Breast epithelium (tissue), 4 donors: Measurements from ENCODE around the gene RNF4. TPM values are rescaled to one million over a fixed set of nuclear protein-coding genes. Genes with fewer than 3 reads are reported as not detected.
"Not testable (repeated sequence)": the region's sequence is repeated elsewhere in the genome, so short reads cannot be mapped to it uniquely, and the experiment has no call there.

Experiments
- DNase-seq, 2 donors: peaks; one replicate each; pipeline ENCODE4 v3.0.0-alpha.2; 2019; ENCODE audit warnings: low spot score in 2 of 2
- H3K27ac ChIP-seq, 2 donors: fragments of 200-600 bp; sonication (generic) in 1 of 2; one replicate each; pipeline ENCODE4 v1.5.1; 2016 to 2019; ENCODE audit warnings: mild to moderate bottlenecking in 1 of 2
- H3K27me3 ChIP-seq, 2 donors: fragments of 200-600 bp; sonication (generic) in 1 of 2; one replicate each; pipeline versions ENCODE4 v1.5.1 to v1.6.0; 2017 to 2019; ENCODE audit warnings: control low read depth in 1 of 2, mild to moderate bottlenecking in 1 of 2
- H3K36me3 ChIP-seq: fragments of 200-600 bp; one replicate; pipeline ENCODE4 v1.5.1; 2019
- H3K4me1 ChIP-seq, 2 donors: fragments of 200-600 bp; sonication (generic); one replicate each; pipeline ENCODE4 v1.5.1; 2016 to 2019; ENCODE audit warnings: control low read depth in 1 of 2
- H3K4me3 ChIP-seq, 3 donors: fragments of 200-600 bp; sonication (generic); 1 replicate in 2 of 3; 2 replicates in 1 of 3; pipeline ENCODE4 v1.5.1; 2016 to 2019; ENCODE audit warnings: mild to moderate bottlenecking in 3 of 3, moderate library complexity in 2 of 3
- H3K9me3 ChIP-seq, 2 donors: fragments of 200-600 bp; sonication (generic) in 1 of 2; one replicate each; pipeline ENCODE4 v1.5.1; 2016 to 2019; ENCODE audit warnings: control low read depth in 1 of 2
- CTCF ChIP-seq, 3 donors: fragments of 450-650 bp; IDR thresholded peaks; one replicate each; pipeline ENCODE4 v1.5.1; 2016 to 2017; ENCODE audit warnings: antibody characterized with exemption in 3 of 3, mild to moderate bottlenecking in 3 of 3, moderate library complexity in 3 of 3
- POLR2A ChIP-seq: fragments of 450-650 bp; IDR thresholded peaks from one replicate; pipeline ENCODE4 v1.6.1; 2016; ENCODE audit warnings: antibody characterized with exemption, mild to moderate bottlenecking, moderate library complexity
- POLR2AphosphoS5 ChIP-seq, 3 donors: sonication (generic); formaldehyde crosslinking; IDR thresholded peaks; one replicate each; pipeline ENCODE4 v1.6.1; 2017; ENCODE audit warnings: antibody characterized with exemption in 3 of 3
- intact Hi-C: fragments of 100-400 bp; cut with DNase I; formaldehyde crosslinking; loops from one replicate; pipeline ENCODE4 v1.15.1; 2023; ENCODE audit warnings: low total_unique reads
- total RNA-seq, 3 donors: library from RNA; depleted of rRNA; stranded (reverse); fragments of >200 nt; gene quantifications; one replicate each; pipeline ENCODE4 v1.1.0, GENCODE V29; 2016

Gene RNF4
- total RNA-seq, 3 donors from 2014 or later, result 35.7 to 52.7 (median 40.8) TPM

GRCh38 chr4:2428496-2429213 is 40.3 kb upstream of the RNF4 start:
- intact Hi-C loops, result no loop called here
- no peak for TF ChIP-seq POLR2A
- TF ChIP-seq CTCF (IDR thresholded peaks at IDR 0.05), result no peak
- TF ChIP-seq POLR2AphosphoS5 (IDR thresholded peaks at IDR 0.05), result no peak
- no peaks in the 10 kb centered on the region for H3K36me3 ChIP-seq
- no peaks in the 10 kb centered on the region for H3K27me3 ChIP-seq
- H3K27ac ChIP-seq, result no peak overlapping the region
- DNase-seq, result no peak
- H3K9me3 ChIP-seq, result peaks cover 4 to 6% of the 10 kb centered on the region in 2 donors
- no peak overlapping the region for H3K4me3 ChIP-seq
- H3K4me1 ChIP-seq, result no peaks in the 10 kb centered on the region

GRCh38 chr4:2429945-2430757 is 38.8 kb upstream of the RNF4 start:
- intact Hi-C loops, H3K4me3 ChIP-seq, H3K9me3 ChIP-seq, H3K27me3 ChIP-seq, H3K36me3 ChIP-seq, H3K4me1 ChIP-seq: not testable (repeated sequence)
- peak in 1 of 2 donors; percentile 43 for DNase-seq
- H3K27ac ChIP-seq, result peak overlapping the region; percentile 76 to 82
- TF ChIP-seq POLR2AphosphoS5 (IDR thresholded peaks at IDR 0.05), result peak in 1 of 3 donors; percentile 16

GRCh38 chr4:2432004-2432403 is 36.9 kb upstream of the RNF4 start:
- intact Hi-C loops, result no loop called here
- H3K27me3 ChIP-seq, result peaks cover 0 to 4% of the 10 kb centered on the region in 2 donors
- DNase-seq, result no peak
- H3K4me1 ChIP-seq, result no peaks in the 10 kb centered on the region
- H3K36me3 ChIP-seq, result no peaks in the 10 kb centered on the region
- no peak overlapping the region for H3K4me3 ChIP-seq
- no peak overlapping the region for H3K27ac ChIP-seq
- H3K9me3 ChIP-seq, result peaks cover 4 to 6% of the 10 kb centered on the region in 2 donors
- no peak for TF ChIP-seq POLR2AphosphoS5 (IDR thresholded peaks at IDR 0.05)
- no peak for TF ChIP-seq CTCF (IDR thresholded peaks at IDR 0.05)
- no peak for TF ChIP-seq POLR2A

- Histone ChIP-seq H3K27ac (no peak overlapping the region), H3K4me1 (no peaks in the 10 kb centered on the region), H3K9me3 (peaks cover 4 to 6% of the 10 kb centered on the region in 2 donors), H3K36me3 (no peaks in the 10 kb centered on the region), H3K27me3 (peaks cover 0 to 4% of the 10 kb centered on the region in 2 donors), H3K4me3 (no peak overlapping the region)
- TF ChIP-seq CTCF (IDR thresholded peaks at IDR 0.05), result no peak
- no peak for TF ChIP-seq POLR2A
- no peak for TF ChIP-seq POLR2AphosphoS5 (IDR thresholded peaks at IDR 0.05)
- no peak for DNase-seq
- intact Hi-C loops, result no loop called here
These were observed 35.8 kb upstream of the RNF4 start for GRCh38 chr4:2432991-2433530.

GRCh38 chr4:2433609-2434350 is 35.1 kb upstream of the RNF4 start:
- TF ChIP-seq POLR2A (no peak), POLR2AphosphoS5 (IDR thresholded peaks at IDR 0.05) (no peak), CTCF (IDR thresholded peaks at IDR 0.05) (no peak)
- intact Hi-C loops, result no loop called here
- Histone ChIP-seq H3K4me3 (no peak overlapping the region), H3K27me3 (peaks cover 0 to 4% of the 10 kb centered on the region in 2 donors), H3K9me3 (peaks cover 4 to 6% of the 10 kb centered on the region in 2 donors), H3K4me1 (no peaks in the 10 kb centered on the region), H3K36me3 (no peaks in the 10 kb centered on the region), H3K27ac (no peak overlapping the region)
- no peak for DNase-seq
